OCI-LY1 (cell line): ENCODE data around the gene SPAG9.
A peak's percentile ranks its signal among the peaks of the same experiment; 100 is the strongest.

Source experiments
- H2AFZ ChIP-seq: fragments of 200-600 bp; sonication (generic), shearing (Covaris generic); 2 replicates; pipeline ENCODE4 v1.6.0; 2014; ENCODE audit warnings: antibody characterized with exemption, mild to moderate bottlenecking, low read length
- H3F3A ChIP-seq: fragments of 200-600 bp; sonication (generic), shearing (Covaris generic); 2 replicates; pipeline ENCODE4 v1.6.0; 2014; ENCODE audit warnings: mild to moderate bottlenecking, antibody characterized with exemption, low read length, moderate library complexity; ENCODE audit not compliant: insufficient read depth
- H3K27ac ChIP-seq: fragments of 200-600 bp; sonication (generic); 2 replicates; pipeline ENCODE4 v1.5.1; 2014; ENCODE audit warnings: low read length, mixed run types, mild to moderate bottlenecking, low read depth; ENCODE audit not compliant: poor library complexity, severe bottlenecking
- H3K27me3 ChIP-seq: fragments of 200-600 bp; sonication (generic); 2 replicates; pipeline ENCODE4 v1.6.0; 2014; ENCODE audit warnings: antibody characterized with exemption, mild to moderate bottlenecking, low read length, moderate library complexity; ENCODE audit not compliant: insufficient read depth
- H3K36me3 ChIP-seq: fragments of 200-600 bp; sonication (generic); 2 replicates; pipeline ENCODE4 v1.6.1; 2014; ENCODE audit warnings: mild to moderate bottlenecking, antibody characterized with exemption, low read length, moderate library complexity, mixed read lengths; ENCODE audit not compliant: insufficient read depth
- H3K4me1 ChIP-seq: fragments of 200-600 bp; sonication (generic); 2 replicates; pipeline ENCODE4 v1.5.1; 2014; ENCODE audit warnings: mild to moderate bottlenecking, low read length, moderate library complexity; ENCODE audit not compliant: insufficient read depth, severe bottlenecking
- H3K4me2 ChIP-seq: fragments of 200-600 bp; sonication (generic), shearing (Covaris generic); 2 replicates; pipeline ENCODE4 v1.6.1; 2014; ENCODE audit warnings: low read length
- H3K4me3 ChIP-seq: fragments of 200-600 bp; sonication (generic); 2 replicates; pipeline ENCODE4 v1.5.1; 2014; ENCODE audit warnings: low read length, low read depth, mild to moderate bottlenecking, mixed read lengths; ENCODE audit not compliant: poor library complexity, severe bottlenecking
- H3K79me2 ChIP-seq: fragments of 200-600 bp; shearing (Covaris generic); 2 replicates; pipeline ENCODE4 v1.6.1; 2016; ENCODE audit warnings: mixed run types, low read length, mixed read lengths; ENCODE audit not compliant: insufficient read depth
- H3K9ac ChIP-seq: fragments of 200-600 bp; sonication (generic), shearing (Covaris generic); 2 replicates; pipeline ENCODE4 v1.6.1; 2014; ENCODE audit warnings: mild to moderate bottlenecking, low read length, mixed read lengths
- H3K9me2 ChIP-seq: fragments of 200-600 bp; sonication (generic), shearing (Covaris generic); 2 replicates; pipeline ENCODE4 v1.6.1; 2014; ENCODE audit warnings: low read depth, mild to moderate bottlenecking, low read length, mixed read lengths
- H3K9me3 ChIP-seq: fragments of 200-600 bp; shearing (Covaris generic); 2 replicates; pipeline ENCODE4 v1.6.1; 2014; ENCODE audit warnings: low read length, mixed read lengths
- H4K20me1 ChIP-seq: fragments of 200-600 bp; sonication (generic), shearing (Covaris generic); 2 replicates; pipeline ENCODE4 v1.6.0; 2016; ENCODE audit warnings: mild to moderate bottlenecking, low read length; ENCODE audit not compliant: insufficient read depth
- EZH2 ChIP-seq: fragments of 200-600 bp; sonication (generic), shearing (Covaris generic); IDR thresholded peaks from 2 replicates; pipeline ENCODE4 v1.8.0; 2017; ENCODE audit warnings: borderline replicate concordance, mixed run types, mild to moderate bottlenecking, antibody characterized with exemption, low read length, moderate library complexity, mixed read lengths
- TF ChIP-seq, protein P1 (sequence below): fragments of 200-600 bp; sonication (generic), shearing (Covaris generic); IDR thresholded peaks from 2 replicates; pipeline ENCODE4 v1.5.1; 2017; ENCODE audit warnings: mild to moderate bottlenecking, antibody characterized with exemption, low read length, moderate library complexity, mixed read lengths

SPAG9 gene

DNA sequence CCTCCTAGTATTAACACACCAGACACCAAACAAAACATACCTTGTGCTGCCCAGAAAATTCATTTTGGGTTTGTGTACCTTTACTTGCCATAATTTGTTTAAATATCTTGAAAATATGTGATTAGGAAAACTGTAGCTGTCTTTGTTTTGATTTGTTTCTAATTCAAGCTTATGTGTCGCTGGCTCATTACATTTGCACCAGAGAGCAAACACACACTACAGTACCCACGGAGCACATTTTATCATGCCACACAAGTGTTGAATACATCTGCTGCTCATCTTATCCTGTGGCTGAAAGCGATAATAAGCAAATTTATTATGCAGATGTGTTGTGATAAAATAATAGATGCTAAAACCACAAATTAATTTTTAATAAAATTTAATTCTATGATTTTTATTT lies 63.1 kb downstream of the SPAG9 start:
- Histone ChIP-seq H3K9me3 (no peaks in the 10 kb centered on the region), H4K20me1 (no peaks in the 10 kb centered on the region), H3K4me2 (no peak overlapping the region), H3K9ac (no peak overlapping the region; the same call in 1 of the 2 replicates), H3K9me2 (no peaks in the 10 kb centered on the region), H3K27ac (peak overlapping the region; percentile 64), H3K4me3 (no peak overlapping the region), H3K27me3 (no peaks in the 10 kb centered on the region), H2AFZ (no peak overlapping the region), H3F3A (peaks cover 7% of the 10 kb centered on the region; the same call in 1 of the 2 replicates), H3K4me1 (peaks cover 15% of the 10 kb centered on the region), H3K36me3 (no peaks in the 10 kb centered on the region), H3K79me2 (peaks cover 18% of the 10 kb centered on the region)
- TF ChIP-seq, protein P1, sequence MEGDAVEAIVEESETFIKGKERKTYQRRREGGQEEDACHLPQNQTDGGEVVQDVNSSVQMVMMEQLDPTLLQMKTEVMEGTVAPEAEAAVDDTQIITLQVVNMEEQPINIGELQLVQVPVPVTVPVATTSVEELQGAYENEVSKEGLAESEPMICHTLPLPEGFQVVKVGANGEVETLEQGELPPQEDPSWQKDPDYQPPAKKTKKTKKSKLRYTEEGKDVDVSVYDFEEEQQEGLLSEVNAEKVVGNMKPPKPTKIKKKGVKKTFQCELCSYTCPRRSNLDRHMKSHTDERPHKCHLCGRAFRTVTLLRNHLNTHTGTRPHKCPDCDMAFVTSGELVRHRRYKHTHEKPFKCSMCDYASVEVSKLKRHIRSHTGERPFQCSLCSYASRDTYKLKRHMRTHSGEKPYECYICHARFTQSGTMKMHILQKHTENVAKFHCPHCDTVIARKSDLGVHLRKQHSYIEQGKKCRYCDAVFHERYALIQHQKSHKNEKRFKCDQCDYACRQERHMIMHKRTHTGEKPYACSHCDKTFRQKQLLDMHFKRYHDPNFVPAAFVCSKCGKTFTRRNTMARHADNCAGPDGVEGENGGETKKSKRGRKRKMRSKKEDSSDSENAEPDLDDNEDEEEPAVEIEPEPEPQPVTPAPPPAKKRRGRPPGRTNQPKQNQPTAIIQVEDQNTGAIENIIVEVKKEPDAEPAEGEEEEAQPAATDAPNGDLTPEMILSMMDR: no peak
- TF ChIP-seq EZH2: no peak

DNA sequence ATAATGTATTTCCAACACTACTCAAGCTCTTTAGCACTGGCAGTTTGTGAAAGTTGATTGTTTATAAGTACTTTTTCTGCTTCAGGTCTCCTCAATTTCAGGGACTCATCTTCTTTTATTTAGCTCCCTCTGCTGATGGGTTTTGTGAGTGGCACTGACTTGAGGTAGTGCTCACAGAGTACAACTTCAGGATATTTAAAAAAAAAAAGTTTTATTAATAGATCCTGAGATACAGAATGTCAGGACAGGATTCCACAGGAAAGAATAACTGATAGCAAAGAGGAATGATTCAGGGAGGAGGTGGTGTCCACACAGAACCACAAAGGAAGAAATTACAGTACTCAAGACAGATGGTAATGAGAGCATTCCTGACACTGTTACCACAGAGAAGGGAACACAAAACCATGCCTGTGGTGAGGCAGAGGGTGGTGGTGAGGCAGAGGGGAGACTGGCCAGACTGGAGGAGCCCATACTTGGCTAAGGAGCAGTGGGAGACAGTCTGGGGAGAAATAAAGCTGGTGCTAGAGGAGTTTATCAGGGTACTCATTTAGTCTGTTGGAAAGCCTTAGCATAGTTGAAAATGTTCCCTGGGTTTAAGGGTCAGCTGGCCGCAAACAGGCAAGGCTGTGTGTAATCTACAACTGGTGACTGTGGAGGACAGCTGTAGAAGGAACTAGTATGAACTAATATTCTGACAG lies 63.7 kb downstream of the SPAG9 start:
- Histone ChIP-seq H3K79me2 (peaks cover 18% of the 10 kb centered on the region), H4K20me1 (no peaks in the 10 kb centered on the region), H3K9me3 (no peaks in the 10 kb centered on the region), H3K27ac (peak overlapping the region; percentile 64), H3K36me3 (no peaks in the 10 kb centered on the region), H3K4me2 (no peak overlapping the region), H3F3A (peaks cover 7% of the 10 kb centered on the region; the same call in 1 of the 2 replicates), H3K4me3 (no peak overlapping the region), H3K27me3 (no peaks in the 10 kb centered on the region), H3K9me2 (no peaks in the 10 kb centered on the region), H3K4me1 (peaks cover 20% of the 10 kb centered on the region), H2AFZ (no peak overlapping the region), H3K9ac (no peak overlapping the region; the same call in 1 of the 2 replicates)
- TF ChIP-seq, protein P1: peak; percentile 72
- no peak for TF ChIP-seq EZH2

DNA sequence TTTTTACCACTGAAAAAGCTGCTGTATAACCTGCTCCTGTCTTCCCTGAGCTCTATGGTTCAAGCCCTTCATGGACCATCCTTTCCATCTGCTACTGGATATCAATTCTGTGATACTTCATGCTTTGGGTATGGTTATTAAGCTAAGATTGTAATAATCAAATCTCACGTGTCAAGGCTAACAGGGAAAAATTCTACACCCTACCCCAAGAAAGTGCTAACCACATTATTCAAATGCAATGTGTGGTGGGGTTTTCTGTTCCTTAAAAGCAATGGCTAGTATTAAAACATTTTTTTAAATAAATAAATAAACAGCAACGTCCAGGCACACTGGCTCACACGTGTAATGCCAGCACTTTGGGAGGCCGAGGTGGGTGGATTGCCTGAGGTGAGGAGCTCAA lies 65.9 kb downstream of the SPAG9 start:
- Histone ChIP-seq H3K4me2 (no peak overlapping the region), H3K4me3 (no peak overlapping the region), H3F3A (peaks cover 7% of the 10 kb centered on the region; the same call in 1 of the 2 replicates), H3K79me2 (peaks cover 18% of the 10 kb centered on the region), H3K4me1 (peaks cover 39% of the 10 kb centered on the region), H2AFZ (no peak overlapping the region), H3K9me2 (no peaks in the 10 kb centered on the region), H3K9ac (no peak overlapping the region), H3K36me3 (no peaks in the 10 kb centered on the region), H3K9me3 (no peaks in the 10 kb centered on the region), H3K27ac (no peak overlapping the region), H4K20me1 (no peaks in the 10 kb centered on the region), H3K27me3 (no peaks in the 10 kb centered on the region)
- TF ChIP-seq, protein P1: no peak
- TF ChIP-seq EZH2: no peak
